MM.1S (cell line): Measurements from ENCODE around the gene GRHPR.
A peak's percentile ranks its signal among the peaks of the same experiment; 100 is the strongest.

ENCODE experiments used
- DNase-seq: peaks from one replicate; pipeline ENCODE4 v3.0.0-alpha.2; 2015
- H2AFZ ChIP-seq: fragments of 300-600 bp; sonication (generic); 2 replicates; pipeline ENCODE4 v1.6.0; 2016; ENCODE audit warnings: antibody characterized with exemption, low read length
- H3F3A ChIP-seq: fragments of 300-600 bp; sonication (generic); 2 replicates; pipeline ENCODE4 v1.6.1; 2016; ENCODE audit warnings: mild to moderate bottlenecking, antibody characterized with exemption, low read length, moderate library complexity, mixed read lengths; ENCODE audit not compliant: insufficient read depth
- H3K27ac ChIP-seq: fragments of 300-600 bp; sonication (generic); 2 replicates; pipeline ENCODE4 v1.5.1; 2016; ENCODE audit warnings: mild to moderate bottlenecking, low read length
- H3K27me3 ChIP-seq: fragments of 300-600 bp; sonication (generic); replicated peaks from 2 replicates; pipeline ENCODE4 v1.6.0; 2016; ENCODE audit warnings: low read length; ENCODE audit not compliant: insufficient read depth
- H3K36me3 ChIP-seq: fragments of 300-600 bp; sonication (generic); replicated peaks from 2 replicates; pipeline ENCODE4 v1.6.1; 2016; ENCODE audit warnings: mild to moderate bottlenecking, low read length, mixed read lengths; ENCODE audit not compliant: insufficient read depth
- H3K4me1 ChIP-seq: fragments of 300-600 bp; sonication (generic); 2 replicates; pipeline ENCODE4 v1.6.1; 2016; ENCODE audit warnings: low read length, mixed read lengths
- H3K4me2 ChIP-seq: fragments of 300-600 bp; sonication (generic); 2 replicates; pipeline ENCODE4 v1.6.0; 2016; ENCODE audit warnings: low read depth, low read length
- H3K4me3 ChIP-seq: fragments of 300-600 bp; sonication (generic); 2 replicates; pipeline ENCODE4 v1.5.1; 2016; ENCODE audit warnings: low read length, mixed read lengths
- H3K79me2 ChIP-seq: fragments of 300-600 bp; sonication (generic); 2 replicates; pipeline ENCODE4 v1.6.1; 2016; ENCODE audit warnings: mixed run types, low read length, mixed read lengths
- H3K9ac ChIP-seq: fragments of 300-600 bp; sonication (generic); 2 replicates; pipeline ENCODE4 v1.6.1; 2016; ENCODE audit warnings: low read length, mixed read lengths
- H3K9me2 ChIP-seq: fragments of 300-600 bp; sonication (generic); replicated peaks from 2 replicates; pipeline ENCODE4 v1.6.1; 2016; ENCODE audit warnings: mild to moderate bottlenecking, low read length, mixed read lengths; ENCODE audit not compliant: insufficient read depth
- H3K9me3 ChIP-seq: fragments of 300-600 bp; sonication (generic); replicated peaks from 2 replicates; pipeline ENCODE4 v1.6.1; 2016; ENCODE audit warnings: mild to moderate bottlenecking, low read length, mixed read lengths; ENCODE audit not compliant: insufficient read depth
- H4K20me1 ChIP-seq: fragments of 300-600 bp; sonication (generic); 2 replicates; pipeline ENCODE4 v1.6.1; 2016; ENCODE audit warnings: mild to moderate bottlenecking, low read length, moderate library complexity, mixed read lengths; ENCODE audit not compliant: insufficient read depth
- EZH2 ChIP-seq: fragments of 300-600 bp; sonication (generic); optimal IDR thresholded peaks from 2 replicates; pipeline ENCODE3; 2017; ENCODE audit warnings: low read depth, mild to moderate bottlenecking, antibody characterized with exemption, low read length, mixed read lengths
- EZH2phosphoT487 ChIP-seq: fragments of 300-600 bp; sonication (generic); IDR thresholded peaks from 2 replicates; pipeline ENCODE4 v1.6.1; 2018; ENCODE audit warnings: antibody characterized with exemption, low read length
- TF ChIP-seq, protein P1 (sequence below): fragments of 300-600 bp; sonication (generic); IDR thresholded peaks from 2 replicates; pipeline ENCODE4 v1.5.1; 2016; ENCODE audit warnings: antibody characterized with exemption, low read length, mixed read lengths

The GRHPR gene

DNA sequence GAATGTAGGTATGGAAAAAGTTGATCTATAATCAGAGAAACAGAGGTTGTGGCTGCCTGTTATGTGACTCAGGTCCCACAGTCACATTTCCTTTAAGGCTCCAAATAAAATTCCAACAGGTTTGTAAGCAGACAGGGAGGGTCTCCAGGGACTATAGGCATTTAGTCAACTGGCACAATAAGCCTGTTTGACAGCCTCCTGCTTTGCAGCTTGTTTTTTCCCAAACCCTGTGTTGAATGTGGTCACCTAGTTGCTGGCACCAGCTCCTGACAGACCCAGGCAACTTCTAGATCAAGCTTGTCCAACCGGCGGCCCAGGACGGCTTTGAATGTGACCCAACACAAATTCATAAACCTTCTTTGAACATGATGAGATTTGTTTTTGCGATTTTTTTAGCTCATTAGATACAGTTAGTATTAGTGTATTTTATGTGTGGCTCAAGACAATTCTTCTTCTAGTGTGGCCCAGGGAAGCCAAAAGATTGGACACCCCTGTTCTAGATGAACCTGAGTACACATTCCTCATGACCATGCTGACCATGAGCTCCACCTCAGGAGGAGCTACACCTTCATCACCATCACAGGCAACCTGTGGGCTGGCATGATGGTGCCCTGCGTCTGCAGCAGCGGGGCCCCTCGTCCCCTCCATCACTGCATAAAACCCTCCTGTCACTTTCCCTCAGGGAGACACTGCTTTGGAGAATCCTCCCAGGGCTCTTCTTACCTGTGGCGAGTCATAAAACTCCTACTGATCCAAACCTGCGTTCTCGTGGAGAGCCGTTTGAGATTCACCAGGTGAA, 15.7 kb upstream of the GRHPR start:
- TF ChIP-seq, protein P1, sequence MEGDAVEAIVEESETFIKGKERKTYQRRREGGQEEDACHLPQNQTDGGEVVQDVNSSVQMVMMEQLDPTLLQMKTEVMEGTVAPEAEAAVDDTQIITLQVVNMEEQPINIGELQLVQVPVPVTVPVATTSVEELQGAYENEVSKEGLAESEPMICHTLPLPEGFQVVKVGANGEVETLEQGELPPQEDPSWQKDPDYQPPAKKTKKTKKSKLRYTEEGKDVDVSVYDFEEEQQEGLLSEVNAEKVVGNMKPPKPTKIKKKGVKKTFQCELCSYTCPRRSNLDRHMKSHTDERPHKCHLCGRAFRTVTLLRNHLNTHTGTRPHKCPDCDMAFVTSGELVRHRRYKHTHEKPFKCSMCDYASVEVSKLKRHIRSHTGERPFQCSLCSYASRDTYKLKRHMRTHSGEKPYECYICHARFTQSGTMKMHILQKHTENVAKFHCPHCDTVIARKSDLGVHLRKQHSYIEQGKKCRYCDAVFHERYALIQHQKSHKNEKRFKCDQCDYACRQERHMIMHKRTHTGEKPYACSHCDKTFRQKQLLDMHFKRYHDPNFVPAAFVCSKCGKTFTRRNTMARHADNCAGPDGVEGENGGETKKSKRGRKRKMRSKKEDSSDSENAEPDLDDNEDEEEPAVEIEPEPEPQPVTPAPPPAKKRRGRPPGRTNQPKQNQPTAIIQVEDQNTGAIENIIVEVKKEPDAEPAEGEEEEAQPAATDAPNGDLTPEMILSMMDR: no peak
- TF ChIP-seq EZH2: no peak
- TF ChIP-seq EZH2phosphoT487: no peak
- no peak overlapping the region for H3K27ac ChIP-seq
- H3K9ac ChIP-seq: no peak overlapping the region
- H3K4me3 ChIP-seq: no peak overlapping the region
- H3K27me3 ChIP-seq: peaks cover 17% of the 10 kb centered on the region
- H3K4me1 ChIP-seq: peaks cover 16% of the 10 kb centered on the region
- no peaks in the 10 kb centered on the region for H3K9me3 ChIP-seq
- H3F3A ChIP-seq: peaks cover 14% of the 10 kb centered on the region
- no peaks in the 10 kb centered on the region for H4K20me1 ChIP-seq
- no peak overlapping the region for H2AFZ ChIP-seq
- no peak overlapping the region for H3K4me2 ChIP-seq
- DNase-seq: no peak
- no peaks in the 10 kb centered on the region for H3K9me2 ChIP-seq
- no peaks in the 10 kb centered on the region for H3K79me2 ChIP-seq
- no peaks in the 10 kb centered on the region for H3K36me3 ChIP-seq

DNA sequence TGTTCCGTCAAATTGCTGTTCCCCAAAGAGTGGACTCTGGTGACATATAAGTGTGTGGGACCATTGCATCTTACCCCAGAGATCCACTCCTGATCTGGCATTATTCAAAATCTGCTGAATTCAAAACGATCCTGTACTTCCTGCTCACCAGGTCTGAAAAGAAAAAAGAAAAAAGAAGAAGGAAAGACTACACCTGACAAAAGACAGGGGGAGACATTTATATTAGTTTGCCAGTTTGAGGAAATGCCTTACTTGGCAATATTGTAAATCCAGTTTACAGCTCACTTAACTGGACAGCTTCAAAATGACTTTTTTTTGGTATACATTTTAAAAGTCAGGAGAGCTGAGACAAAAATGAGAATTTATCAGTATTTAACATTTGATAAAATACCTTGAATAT, 15.0 kb upstream of the GRHPR start:
- H3K79me2 ChIP-seq: no peaks in the 10 kb centered on the region
- DNase-seq: no peak

DNA sequence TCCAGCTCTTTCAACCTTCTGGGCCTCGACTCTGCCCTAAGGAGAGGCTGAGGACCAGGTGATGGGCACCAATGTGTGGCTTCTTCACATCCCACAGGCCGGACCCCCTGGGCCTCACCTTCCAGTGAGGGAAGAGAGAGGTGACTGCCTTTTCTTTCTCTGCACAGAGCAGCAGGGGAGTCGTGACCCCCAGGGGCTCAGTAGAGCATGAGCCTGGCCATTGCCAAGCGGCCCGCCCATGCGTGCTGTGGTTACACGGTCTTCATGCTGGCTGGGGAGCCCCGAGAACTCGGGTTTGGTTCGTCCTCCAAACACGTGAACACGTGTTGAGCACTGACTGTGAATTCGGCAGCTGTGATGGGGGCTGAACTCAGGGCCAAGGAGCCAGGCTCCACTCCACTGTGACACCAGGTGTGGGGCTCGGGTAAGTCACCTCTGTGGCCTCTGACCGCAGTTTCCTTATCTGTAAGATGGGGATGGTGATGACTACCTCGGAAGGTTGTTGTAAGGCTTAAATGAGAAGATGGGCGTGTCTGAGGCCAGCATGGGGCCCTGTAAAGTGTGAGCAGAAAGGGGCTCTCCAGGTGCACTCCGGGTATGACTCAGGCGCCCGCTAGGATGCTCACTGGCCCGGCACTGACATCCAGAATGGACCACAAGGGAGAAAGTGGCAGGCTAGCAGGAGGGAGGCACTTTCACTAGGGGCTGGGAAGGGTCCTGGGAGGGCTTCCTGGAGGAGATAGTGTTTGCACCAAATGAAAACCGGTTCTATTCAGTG, 13.4 kb upstream of the GRHPR start:
- Histone ChIP-seq H3K4me3 (no peak overlapping the region), H3K27me3 (peaks cover 38% of the 10 kb centered on the region), H3K79me2 (no peaks in the 10 kb centered on the region), H3K9me2 (no peaks in the 10 kb centered on the region), H3K27ac (peak overlapping the region; percentile 53; the same call in 1 of the 2 replicates), H3K4me2 (peak overlapping the region; percentile 44), H2AFZ (peak overlapping the region; percentile 31; the same call in 1 of the 2 replicates), H3K36me3 (no peaks in the 10 kb centered on the region), H3K9ac (no peak overlapping the region), H3F3A (peaks cover 14% of the 10 kb centered on the region), H4K20me1 (no peaks in the 10 kb centered on the region), H3K9me3 (no peaks in the 10 kb centered on the region), H3K4me1 (peaks cover 16% of the 10 kb centered on the region)
- peak; percentile 99 for DNase-seq
- TF ChIP-seq EZH2: no peak
- TF ChIP-seq, protein P1: peak; percentile 16; the same call in 1 of the 2 replicates

More for the DNA sequence above, 15.0 kb upstream of the GRHPR start:
- no peaks in the 10 kb centered on the region for H3K9me2 ChIP-seq
- H3K4me3 ChIP-seq: no peak overlapping the region
- H3K4me2 ChIP-seq: no peak overlapping the region
- H4K20me1 ChIP-seq: no peaks in the 10 kb centered on the region
- H3K27me3 ChIP-seq: peaks cover 24% of the 10 kb centered on the region
- peaks cover 16% of the 10 kb centered on the region for H3K4me1 ChIP-seq
- no peaks in the 10 kb centered on the region for H3K9me3 ChIP-seq
- TF ChIP-seq EZH2: no peak
- TF ChIP-seq, protein P1: peak; percentile 33; the same call in 1 of the 2 replicates
- H3F3A ChIP-seq: peaks cover 14% of the 10 kb centered on the region
- H3K9ac ChIP-seq: no peak overlapping the region
- H2AFZ ChIP-seq: no peak overlapping the region
- no peak overlapping the region for H3K27ac ChIP-seq
- H3K36me3 ChIP-seq: no peaks in the 10 kb centered on the region
